NCI-H1105 (cell line): ENCODE data around the gene IQSEC1.

ENCODE experiments used
- DNase-seq: peaks from one replicate; lab custom pipeline; 2025; lab: John Stamatoyannopoulos, UW

IQSEC1 gene

DNA sequence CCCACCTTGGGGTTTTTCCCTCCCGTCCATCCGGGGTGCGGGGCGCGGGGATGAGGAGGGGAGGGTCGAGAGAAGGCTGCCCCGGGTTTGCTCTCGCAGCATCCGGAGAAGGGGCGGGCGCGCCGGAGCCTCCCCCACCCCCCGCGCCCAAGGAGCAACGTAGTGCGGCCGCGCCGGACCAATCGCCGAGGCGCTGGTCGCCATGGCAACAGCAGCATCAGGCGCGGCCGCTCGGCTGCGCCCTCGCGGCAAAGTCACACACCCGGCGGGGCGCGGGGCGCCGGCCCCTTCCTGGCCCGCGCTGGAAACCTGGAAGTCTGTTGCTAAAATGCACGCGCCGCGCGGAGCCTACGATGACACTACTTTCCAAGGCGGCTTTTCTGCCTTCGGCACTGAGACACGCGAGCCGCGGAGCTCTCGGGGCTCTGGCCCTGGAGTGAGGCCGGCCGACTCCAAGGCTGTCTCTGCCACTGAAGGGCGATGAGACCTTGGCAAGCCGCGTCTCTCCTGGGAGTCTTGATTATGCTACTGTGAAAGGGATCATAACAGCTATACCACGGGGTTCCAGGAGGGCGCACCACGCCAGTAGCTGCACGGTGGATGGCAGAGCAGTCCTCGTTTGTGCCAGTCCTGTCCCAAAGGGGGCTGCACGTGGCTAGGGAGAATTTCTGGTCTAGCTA is at the start of gene IQSEC1:
Gene IQSEC1 (minus strand): TSS at position 104 of the 680 bp plus-strand sequence. CDS start 415 bp downstream, outside the sequence.
- DNase-seq = peak; percentile 70

DNA sequence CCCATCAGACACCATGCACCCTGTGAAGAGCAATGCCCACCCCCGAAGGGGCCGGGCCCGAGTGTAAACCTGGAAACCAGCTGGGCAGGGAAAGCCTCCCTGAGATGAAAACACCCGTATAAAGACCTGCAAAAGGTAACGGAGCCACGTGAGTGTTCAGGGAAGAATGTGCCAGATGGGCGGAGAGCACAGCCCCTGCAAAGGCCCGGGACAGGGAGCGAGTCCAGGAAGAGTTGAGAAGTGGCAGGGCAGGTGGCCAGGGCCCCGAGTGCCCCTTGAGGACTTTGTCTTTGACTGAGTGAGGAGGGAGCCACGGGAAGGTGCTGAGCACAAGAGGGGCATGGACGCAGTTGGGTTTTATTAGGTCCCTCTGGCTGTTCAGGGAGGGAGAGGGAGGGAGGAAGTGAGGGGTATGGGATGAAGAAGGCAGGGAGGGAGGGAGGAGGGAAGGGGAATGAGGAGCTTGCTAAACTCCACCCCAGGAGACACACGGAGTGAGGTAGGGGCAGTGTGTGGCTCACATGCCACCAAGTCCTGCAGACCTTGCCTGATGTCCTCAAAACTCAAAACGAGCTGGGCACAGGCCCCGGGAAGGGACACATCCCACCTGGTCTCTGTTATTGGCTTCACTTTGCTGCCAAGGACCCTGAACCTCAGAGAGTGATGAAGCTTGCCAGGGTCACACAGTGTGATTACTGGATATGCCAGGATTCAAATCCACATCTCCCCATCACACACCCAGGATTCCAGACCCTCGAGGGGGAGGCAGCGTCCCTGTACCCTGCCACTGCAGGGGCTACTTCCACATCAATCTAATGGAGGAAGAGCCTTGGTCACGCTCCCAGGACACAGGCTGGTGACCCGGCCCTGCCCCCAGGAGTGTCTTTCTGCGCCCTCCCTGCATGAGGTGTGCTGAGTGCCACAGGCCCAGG is 49.1 kb upstream of the IQSEC1 start:
- DNase-seq = no peak

DNA sequence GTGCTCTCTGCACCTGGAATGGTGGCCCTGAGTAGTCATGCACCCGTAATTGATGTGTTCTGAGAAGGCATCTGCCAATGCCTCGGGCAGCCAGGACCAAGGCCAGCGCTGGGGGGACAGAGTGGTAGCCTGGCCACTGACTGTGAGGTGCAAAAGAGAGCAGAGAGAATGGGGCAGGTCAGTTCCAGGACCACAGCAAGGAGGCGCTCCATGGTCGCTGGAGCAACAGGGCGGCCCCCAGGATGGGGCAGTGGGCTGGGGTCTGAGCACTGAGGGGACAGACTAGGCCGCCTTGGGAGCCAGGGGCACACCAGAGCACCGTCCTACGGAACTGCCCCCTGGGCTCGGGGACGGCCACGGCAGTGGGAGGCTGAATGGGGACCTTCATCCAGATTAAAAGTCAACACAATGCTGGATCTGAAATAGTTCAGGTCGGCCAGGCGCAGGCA is 48.3 kb upstream of the IQSEC1 start:
- no peak for DNase-seq

DNA sequence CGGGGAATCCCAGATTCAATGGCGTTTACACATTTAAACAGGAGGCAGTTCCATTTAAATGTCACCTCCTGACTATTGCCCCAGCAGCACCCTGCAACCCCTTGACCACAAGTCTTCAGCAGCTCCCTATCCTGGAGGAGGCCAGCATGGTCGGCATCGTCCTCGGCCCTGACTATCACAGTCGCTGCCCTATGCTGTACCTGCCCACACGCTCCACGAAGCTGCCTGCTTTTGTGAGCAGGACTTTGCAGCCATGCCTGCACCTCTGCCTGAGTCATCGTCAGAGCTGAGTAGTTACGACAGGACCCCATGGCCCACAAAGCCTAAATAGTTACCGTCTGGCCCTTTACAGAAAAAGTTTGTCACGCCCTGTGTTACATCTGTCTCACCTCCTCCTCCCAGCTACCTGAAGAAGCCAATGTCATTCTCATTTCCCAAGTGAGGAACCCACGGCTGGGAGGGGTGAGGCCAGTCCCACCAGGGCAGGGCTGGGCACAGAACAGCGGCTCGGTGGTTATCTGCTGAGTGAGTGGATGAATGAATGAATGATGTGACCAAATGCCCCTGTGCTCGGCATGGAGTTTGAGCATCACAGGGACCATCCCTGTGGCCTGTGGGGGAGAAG is 47.8 kb upstream of the IQSEC1 start:
- no peak for DNase-seq

DNA sequence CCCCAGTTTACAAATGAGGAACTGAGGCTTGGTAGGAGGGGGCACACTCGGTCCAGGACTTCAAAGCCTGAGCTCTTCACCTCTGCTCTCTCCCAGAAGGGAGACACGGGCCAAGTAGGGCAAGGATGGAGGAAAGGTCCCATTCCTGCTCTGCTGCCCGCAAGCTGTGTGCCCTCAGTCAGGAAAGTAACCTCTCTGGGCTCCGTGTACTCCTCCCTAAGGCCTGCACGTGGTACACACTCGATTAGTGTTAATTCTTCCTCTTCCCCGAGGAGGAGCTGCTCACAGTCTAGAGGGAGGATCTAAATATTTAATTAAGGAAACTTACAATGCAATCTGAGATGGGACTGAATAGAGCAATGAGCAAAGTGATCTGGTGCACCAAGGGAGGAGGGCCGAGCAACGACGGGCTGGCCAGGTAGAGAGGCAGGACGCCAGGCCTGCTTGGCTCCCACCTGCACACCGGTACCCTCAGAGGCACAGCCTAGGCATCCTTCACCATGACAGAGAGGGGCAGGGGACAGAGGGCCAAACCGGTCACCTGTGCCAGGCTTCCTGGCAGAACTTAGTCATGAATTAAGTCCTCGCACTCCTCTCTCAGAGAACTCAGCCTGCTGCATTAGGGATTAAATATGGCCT is 47.2 kb upstream of the IQSEC1 start:
- no peak for DNase-seq

DNA sequence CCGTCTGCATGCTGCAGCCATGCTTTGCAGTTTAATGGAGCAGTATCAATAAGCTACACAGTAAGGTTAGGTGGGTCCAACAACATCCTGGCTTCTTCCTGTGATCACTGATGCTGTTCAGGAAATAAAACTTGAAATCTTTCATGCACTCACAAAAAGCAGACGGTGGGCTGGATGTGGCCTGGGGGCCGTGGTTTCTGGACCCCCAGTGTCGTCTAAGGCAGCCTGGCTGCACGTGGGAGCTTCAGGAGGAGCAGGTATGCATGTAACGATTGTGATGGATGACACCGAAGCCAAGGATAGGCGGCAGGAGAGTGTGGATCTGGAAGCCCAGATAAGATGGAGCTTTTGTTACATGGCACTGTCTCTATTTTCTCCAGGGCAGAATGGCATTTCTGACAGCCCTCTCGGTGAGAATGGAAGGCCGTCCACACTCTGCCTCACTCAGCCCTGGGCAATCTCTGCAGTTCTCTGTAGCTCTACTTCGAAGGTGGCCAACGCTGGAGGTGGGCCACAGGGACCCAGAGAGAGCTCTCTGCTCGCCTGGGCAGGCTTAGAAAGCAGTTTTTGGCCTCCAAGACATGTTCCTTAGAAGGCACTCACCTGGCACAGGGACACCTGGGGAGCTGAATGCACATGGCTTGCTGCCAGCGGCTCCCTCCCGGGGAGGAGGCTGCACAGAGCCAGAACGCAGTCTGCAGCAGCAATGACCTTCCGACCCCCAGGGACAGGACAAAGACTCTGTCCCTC is 46.4 kb upstream of the IQSEC1 start:
- peak; percentile 0 for DNase-seq

DNA sequence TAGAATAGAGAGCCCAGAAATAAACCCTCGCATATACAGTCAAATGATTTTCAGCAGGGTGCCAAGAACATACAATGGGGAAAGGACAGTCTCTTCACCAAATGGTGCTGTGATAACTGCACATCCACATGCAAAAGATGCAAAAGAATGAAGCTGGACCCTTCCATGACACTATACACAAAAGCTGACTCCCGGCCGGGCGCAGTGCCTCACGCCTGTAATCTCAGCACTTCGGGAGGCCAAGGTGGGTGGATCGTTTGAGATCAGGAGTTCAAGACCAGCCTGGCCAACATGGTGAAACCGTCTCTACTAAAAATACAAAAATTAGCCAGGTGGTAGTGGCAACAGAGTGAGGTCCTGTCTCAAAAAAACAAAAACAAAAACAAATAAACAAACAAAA is 43.2 kb upstream of the IQSEC1 start:
- no peak for DNase-seq

DNA sequence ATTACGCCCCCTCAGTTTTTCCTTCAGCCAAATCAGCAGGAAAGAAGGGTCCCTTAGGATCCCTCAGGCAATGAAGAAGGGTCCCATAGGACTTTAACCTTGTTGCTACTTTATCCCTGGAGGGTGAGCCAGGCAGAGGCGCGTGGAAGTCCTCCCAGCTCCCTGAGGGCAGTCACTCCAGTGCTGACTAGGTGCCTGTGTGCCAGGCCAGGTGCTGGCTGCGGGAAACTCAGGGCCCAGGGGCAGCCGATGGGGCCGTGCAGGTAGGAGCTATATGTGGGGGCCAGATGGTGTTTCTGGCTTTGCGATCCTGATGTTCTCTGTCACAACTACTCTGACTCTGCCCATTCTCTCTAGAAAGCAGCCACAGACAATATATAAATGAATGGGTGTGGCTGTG is 42.8 kb upstream of the IQSEC1 start:
- no peak for DNase-seq

DNA sequence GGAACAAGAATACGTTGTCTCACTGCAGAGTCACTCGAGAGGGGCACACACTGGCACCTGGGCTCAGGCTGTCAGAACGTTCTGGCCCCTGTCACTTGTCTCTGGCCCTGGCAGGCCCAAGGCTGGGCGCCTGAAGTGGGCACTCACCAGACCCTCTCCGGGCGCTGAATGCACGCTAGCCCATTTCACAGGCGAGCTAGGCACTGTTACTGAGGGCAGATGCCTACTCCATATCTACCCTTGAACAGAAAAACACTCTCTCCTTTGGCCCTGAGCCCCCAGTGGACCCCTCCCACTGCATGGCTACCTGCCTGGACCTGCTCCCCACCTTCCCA is 42.3 kb upstream of the IQSEC1 start:
- DNase-seq = no peak

DNA sequence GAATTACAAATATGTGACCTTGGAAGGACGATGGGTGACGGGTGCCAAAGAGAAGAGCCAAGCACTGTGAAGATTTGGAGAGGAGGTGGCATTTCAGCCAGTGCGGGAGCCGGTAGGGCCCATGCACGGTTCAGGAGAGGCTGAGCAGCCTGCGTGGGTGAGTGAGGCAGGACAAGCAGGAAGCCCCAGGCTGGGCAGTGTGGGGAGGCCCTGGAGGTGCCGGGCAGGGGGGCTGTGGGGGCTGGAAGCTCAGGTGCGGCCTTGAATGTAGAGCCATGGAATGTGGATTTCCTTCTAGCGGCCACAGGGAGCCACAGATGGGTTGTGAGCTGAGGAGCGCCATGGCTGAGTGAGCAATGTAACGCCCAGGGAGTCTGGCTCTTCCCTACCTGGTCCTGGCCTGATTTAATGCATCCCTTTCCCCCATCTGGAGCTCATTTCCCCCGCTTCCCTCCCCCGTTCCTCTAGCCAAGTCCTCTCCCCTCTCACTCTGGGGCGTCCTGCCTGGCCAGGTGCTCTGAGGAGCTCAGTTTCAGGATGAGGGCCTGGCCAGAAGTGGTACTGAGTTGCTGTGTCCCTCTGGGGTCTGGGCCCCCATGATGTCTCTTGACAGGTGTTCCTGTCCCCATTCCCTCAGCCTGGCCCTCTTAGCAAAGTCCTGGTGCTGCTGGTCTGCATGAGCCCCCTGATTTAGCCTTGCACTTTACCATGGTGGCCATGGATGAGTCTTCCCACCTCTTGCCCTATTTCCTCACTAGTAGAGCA is 41.8 kb upstream of the IQSEC1 start:
- DNase-seq = no peak

DNA sequence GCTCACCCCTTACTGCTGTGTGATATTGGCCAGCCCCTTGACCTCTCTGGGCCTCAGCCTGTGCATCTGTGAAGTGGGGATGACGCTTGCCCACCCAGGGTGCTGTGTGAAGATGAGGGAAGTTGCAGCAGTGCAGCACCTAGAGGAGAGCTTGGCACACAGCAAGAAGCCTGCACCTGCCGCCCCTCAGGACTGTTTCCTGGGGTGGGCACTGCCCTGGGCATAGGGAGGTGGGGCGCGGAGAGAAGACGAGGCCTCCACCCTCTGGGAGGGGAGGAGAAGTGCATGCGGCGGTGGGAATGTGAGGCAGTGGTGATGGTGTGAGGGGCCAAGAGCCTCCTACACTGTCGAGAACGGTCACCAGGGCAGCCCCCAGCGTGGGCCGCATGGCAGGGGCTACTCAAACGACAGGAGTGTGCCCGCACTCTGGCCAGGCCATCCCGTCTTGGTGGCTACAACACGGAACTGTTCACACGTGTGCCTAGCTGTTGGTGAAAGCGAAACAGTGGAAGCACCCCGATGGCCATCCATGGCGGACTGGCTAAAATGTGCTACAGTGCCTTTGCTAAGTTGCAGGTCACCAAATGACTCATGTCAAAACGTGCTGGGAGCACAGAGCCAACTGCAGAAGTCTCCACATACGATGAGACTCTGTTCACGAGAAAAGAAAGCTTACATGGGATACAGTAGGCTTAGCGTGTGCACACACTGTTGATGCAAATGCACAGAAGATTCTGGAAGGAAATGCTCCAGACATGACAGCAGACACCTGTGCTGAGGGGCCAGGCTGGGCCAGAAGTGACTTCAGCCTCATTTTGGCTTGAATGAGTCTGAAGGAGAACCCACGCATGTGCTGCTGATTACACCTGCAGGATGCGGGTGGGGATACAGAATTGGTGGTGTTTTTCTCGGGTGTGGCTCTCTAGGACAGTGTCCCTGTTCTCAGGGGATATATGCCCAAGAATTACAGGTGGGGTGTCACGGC is 40.4 kb upstream of the IQSEC1 start:
- DNase-seq = no peak

DNA sequence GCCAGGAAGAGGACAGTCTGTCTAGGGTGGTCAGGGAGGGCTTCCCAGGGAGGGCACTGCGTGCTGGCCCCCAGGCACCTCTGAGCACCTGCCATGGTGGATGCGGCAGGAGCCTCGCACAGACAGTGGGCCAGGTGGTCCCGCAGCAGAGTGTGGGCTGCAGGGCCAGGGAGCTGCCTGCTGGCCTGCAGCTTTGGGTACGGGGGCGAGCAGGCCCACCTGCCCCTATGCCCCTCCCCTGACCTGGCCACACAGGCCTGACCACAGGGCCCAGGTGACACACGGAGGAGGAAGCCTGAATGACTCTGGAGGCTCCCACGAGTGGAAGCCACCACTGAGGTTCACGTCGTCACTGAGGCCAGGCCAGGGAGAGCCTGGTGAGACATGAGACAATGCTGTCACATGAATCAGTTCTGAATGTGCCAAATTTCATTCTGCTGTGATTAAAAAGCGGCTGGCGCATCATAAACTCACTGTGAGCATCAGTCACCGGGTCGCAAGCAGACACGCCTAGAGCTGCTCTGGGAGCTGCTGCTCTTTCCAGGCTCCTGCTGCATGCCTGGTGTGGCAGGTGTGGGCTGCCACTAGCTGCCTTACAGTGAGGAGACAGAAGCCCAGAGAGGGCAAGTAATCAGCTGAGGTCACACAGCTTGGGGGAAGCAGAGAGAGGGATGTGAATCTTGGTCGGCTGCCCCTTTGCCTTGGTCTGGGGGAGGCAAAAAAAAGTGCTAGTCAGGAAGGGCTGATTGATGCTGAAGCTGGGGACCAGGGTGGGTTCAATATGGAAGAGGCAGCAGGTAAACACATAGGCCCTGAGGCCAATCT is 39.5 kb upstream of the IQSEC1 start:
- DNase-seq = no peak

DNA sequence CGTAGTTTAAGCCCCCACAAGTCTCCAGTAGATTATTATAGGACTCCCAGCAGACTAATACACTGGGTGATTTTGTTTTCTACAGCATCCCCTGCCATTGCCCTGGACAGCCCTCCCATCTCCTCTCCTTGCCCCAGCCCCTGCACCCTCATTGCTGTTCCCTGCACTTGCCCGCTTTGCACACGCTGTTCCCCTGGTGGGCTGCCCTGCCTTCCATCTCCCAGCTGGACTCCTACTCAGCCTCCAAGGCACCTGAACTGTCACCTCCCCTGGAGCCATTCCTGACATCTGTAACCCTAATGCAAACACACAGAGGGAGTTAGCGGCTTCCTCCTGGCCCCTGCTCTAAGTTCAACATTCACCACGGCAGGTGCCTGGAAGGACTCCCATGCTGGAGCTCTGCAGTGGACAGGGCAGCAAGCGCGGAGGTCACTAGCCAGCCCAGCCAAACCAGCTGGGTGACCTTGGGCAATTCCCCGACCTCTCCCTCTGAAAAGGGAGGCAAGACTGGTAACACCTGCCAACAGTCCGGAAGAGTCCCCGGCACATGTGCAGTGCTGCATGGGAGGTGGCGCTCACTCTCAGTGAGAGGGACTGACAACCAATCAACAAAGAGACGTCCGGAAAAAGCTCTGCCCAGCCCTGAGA is 38.8 kb upstream of the IQSEC1 start:
- no peak for DNase-seq

DNA sequence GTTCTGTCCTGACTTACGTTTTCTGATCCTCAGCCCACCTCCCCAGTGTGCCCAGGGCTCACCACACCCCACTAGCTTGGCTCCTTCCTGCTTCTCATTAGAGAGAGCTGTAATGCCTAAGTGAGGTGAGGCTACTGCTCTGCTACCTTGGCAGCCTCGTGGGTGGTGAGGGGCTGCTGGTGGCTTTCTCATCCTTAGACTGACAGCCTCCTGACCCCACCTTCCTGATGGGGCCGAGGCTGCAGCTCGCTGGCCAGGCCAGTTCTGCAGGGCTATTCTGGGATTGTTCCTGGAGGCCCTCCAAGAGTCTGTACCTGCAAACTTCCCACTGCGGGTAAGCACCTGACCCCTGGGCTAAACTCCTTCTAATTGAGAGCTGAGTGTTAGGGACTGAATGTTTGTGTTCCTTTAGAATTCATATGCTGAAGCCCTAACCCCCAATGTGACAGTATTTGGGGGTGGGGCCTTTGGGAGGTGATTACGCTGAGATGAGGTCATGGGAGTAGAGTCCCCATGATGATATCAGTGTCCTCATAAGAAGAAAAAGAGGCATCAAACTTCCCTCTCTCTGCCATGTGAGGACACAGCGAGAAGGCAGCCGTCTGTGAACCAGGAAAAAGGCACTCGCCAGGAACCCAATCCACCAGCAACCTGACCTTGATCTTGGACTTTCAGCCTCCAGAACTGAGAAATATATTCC is 38.1 kb upstream of the IQSEC1 start:
- DNase-seq = no peak

DNA sequence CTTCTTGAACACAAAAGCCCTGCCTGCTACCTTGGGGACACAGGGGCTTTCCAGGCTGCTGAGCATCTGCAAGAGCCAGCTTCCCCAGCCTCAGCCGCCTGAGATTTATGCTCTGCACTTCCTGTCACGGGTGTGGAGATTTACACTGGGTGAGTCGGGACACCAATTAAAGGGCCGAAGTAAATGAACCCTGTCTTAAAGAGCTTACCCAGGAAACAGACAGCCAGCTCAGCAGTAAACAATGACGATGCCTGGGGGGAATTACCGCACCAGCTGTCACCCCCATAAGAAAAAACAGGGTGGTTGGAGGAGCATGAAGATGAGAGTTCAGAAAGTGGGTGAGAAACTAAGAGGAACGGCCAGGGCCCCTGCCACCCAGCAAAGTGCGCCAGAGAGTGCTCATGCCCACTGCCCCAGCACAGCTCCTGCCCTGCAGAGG is 37.5 kb upstream of the IQSEC1 start:
- DNase-seq = no peak

DNA sequence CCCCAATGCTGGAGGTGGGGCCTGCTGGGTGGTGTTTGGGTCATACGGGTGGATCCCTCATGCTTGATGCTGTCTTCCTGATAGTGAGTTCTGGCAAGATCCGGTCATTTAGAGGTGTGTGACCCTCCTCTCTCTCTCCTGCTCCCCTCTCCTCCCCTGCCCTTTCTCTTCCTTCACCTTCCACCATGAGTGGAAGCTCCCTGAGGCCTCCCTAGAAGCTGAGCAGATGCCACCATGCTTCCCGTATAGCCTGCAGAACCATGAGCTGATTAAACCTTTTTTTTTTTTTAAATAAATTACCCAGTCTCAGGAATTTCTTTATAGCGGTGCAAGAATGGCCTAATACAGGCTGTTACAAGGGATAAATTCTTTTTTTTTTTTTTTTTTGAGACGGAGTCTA is 36.3 kb upstream of the IQSEC1 start:
- DNase-seq = no peak

DNA sequence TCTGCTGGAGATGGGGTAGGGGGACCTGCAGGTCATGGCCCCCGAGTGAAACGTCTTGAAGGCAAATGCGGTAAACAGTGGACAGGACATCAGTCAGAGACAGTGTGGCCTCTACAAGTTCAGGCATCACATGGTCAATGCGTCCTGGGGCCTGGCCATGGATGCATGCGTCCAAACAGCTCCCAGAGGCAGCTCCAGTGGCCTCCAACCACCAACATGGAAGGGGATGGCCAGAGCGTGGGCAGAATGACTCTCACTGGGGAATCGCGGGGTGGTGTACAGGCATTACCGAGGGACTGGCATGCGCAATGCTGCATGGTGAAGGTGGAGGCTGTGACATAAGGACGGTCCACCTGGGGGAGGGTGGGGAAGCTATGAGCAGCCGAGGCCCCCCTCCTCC is 35.6 kb upstream of the IQSEC1 start:
- no peak for DNase-seq

DNA sequence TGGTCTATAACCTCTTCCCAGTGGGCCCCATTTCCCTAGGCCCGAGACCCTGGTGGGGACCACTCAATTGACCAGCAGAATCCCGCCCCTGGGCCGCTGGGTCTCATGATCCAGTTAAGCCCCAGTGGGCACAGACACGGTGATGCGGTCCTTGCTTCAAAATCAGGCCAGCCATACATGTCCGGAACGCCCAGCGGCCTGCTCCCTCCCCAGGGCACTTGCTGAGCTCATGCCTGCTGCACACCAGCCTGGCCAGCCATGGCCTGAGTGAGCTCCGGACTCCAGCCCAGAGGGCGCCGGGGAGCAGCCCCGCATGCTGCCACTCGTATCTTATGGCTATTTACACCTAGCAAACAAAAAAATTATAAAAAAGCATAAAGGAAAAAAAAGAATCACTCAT is 34.4 kb upstream of the IQSEC1 start:
- DNase-seq = no peak
